ENCODE results near the gene ZNF554.
A peak's percentile ranks its signal among the peaks of the same experiment; 100 is the strongest.

ZNF554 gene

DNA sequence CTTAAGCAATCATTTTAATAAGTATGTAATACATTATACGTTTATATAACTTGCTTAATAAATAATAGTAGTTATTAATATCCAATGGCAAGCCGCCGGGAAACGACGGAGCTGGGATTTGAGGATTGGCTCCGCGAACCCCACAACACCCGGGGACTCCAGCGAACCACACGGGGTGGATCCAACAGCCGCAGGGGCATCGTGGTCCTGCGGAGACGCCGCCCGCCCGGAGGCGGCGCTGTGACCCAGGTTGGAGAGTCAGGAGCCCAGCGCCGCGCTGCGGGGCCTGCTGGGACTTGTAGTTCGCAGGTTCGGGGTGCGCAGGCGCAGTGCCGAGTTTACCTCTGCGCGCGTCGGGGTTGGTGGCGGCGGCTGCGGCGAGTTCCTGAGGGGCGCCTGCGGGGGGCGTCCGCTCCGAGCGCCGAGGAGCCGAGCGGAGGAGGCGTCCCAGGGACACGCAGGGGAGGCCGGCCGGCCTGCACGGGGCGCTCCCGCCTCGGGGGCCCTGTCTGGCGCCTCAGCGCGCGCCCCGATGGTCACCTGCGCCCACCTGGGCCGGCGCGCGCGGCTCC is at the start of gene ZNF554:
Gene ZNF554 (plus strand): TSS at position 329 of the 572 bp plus-strand sequence. CDS start 204 bp downstream, at position 533.
- peak; percentile 88 for DNase-seq

DNA sequence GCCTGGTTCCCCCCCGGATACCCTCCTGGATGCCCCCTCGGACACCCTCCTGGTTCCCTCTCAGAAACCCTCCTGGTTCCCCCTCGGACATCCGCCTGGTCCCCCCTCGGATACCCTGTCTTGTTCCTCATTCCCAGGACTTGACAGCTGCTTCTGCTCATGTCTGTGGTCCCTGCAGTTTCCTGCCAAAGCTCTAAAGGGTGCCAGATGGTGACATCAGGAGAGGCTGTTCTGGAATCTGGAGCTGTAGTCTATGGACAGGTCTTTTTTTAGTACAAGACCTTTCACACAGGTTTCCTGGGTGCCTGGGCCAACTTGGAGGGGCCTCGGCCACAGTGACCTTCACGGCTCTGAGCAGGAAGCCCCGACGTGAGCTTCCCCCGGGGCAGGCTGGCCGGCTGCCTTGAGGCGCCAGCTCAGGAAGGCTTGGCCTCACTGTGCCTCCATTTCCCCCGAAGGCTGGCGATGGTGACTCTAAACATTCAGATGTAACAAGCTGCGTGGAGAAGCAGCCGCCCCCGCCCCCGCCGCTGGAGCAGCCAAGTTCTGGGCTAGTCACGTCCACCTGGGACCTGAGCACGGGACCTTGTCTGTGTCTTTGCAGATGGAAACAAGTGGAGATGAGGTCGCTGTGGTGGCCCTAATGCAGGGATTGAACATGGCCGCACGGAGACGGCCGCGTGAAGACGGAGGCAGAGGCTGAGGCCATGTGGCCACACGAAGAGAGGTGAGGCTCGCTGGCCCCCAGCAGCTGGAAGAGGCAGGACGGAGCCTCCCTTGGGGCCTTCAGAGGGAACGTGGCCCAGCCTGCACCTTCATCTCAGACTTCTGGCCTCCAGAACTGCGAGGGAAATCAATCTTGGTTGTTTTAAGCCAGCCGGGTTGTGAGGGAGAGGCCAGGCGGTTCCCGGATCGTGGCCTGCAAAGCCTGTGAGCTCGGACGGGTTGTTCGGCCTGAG is 49.3 kb upstream of the ZNF554 start:
- no peak for DNase-seq

DNA sequence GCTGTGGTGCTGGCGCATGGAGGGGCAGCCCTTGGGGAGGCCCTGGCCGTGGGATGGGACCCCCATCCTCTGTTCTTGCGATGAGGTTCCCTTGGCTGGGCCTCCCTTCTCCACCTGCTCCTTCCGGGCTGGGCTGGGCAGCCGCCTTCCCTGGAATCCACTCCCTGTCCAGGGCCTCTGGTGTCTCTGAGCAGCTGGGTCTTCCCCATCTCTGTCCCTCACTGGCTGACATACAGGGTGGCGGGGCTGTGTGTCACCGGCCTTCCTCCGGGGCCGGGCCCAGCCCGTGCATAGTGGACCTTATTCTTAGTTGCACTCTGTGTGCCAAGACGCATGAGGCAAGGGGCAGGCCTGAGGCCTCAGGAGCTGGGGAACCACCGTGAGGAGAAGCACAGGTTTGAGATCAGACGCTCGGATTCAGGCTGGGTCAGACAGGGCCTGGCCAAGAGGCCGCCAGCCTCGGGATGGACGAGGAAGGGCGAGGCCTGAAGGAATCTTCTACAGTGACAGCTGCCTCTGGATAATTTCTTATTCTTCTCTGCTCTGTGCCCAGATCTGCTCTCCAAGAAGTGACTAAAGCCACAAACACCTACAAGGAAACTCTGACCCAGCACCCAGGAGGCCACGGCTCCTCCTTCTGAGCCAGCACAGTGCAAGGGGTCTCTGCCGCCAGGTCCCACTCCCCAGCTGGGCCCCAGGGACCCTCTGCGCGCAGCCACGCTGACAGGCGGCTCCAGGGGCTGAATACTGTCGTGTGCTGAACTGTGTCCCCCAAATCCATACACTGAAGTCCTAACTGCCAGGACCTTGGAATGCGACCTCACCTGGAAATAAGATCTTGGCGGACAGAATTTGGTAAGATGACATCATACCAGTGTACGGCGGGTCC is 47.6 kb upstream of the ZNF554 start:
- no peak for DNase-seq

DNA sequence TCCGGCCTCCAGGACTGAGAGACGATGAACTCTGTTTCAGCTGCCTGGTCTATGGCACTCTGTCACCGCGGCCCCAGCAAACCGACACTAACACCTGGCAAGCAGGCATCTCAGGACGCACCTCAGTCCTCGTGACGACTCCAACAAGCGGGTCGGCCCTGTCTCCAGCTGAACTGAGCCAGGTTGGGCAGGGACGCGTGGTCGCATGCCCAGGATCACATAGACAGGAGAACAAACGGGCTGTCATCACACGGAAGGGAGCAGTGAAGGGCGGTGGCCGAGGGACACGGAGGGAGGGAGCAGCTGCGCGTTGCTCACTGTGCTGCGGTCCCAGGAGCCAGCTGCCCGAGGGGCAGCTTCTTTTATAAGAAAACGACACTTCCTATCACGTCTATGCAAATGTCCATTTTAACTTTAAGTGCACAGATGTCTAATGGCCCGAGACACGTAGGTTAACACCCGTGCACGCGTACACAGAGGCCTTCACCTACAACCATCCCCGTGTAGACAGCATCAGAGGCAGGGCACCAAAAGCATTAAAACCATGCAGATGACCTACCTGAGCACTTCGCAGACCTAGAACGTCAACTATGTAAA is 45.5 kb upstream of the ZNF554 start:
- DNase-seq = no peak

DNA sequence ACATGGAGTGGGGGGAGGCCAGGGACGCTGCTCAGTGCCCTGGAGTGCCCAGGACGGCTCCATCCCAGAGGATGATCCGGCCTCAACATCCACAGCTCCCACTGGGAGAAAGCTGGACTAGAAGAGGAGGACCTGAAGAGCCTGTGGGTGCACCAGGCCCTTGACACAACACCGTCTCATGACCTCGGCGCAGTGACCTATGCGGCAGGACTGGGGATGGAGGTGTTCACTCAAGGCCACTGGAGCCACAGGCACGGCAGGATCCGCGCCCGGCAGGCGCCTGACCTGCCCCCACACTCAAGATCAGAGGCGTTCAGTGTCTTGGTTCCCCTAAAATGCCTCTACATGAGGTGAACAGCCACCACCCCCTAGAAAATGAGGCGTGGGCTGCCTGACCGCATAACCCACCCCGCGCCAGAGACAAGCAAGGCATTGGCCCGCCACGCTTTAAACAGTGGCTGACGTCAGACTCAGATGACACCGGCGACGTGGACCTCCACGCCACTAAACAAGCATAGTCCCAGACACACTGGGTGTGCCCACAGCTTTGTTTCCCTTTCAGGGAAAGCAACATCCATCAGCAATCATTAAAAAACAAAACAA is 44.6 kb upstream of the ZNF554 start:
- no peak for DNase-seq

DNA sequence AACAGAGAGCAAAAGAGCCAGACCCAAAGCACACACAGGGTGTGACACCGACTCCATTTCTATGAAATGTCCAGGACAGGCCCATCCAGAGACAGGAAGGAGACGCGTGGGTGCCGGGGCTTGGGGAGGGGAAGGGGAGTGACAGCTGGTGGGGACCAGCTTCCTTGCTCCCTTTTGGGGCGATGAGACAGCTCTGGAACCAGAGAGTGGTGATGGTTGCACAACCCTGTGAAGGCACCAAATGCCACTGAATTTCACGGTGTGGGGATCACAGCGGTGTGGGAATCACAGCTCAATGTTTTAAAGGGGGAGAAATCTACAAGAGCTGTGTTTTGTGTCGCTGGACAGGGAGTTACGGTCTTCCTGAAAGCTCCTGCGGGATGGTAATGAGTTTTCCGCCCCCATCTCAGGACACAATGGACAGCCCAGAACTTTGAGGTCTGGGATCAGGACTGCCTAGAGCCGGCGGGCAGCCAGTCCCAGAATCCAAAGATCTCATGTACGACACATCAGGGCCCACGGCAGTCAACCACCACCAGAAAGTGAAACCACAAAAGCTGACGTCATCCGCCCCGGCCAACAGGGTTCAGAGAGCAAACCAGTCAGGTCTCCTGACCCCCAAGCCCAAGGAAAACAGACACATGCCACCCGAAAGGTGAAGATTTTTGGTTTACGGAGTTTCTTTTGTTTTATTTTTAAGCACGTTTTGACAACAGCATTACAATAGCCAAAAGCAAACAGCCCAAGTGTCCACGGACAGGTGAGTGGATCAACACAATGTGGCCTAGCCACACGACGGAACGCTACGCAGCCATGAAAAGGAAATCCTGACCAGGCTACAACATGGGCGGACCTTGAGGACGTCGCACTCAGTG is 43.9 kb upstream of the ZNF554 start:
- DNase-seq = no peak

DNA sequence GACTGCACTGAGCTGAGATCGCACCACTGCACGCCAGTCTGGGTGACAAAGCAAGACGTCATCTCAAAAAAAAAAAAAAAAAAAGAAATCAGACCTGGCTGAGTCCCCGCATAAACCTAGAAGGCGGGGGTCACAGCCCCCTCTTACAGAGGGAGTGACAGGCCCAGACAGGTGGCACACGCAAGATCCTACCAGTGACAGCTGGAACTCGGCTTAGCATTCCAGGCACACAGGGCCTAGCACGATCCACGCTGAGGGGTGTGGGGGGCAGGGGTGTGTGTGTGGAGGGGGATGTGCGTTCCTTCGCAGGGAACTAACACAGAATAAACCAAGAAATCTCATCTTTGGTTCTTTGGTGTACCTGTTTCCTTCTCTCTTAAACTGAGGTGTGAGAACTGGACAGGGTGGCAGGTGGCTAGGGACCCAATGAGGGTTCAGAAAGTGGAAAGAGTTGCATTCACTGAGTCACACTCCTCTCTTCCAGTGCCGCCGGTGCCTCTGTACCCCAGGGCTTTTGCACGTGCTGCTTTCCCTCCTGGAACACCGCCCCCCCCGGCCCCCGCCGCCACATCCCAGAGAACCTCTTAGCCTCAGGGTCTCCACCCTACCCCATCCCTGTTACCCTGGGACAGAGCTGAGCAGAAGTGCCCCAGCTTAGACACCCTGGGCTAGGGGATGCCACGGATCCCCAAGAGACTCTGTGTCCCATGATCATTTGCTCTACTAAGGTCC is 41.5 kb upstream of the ZNF554 start:
- no peak for DNase-seq

DNA sequence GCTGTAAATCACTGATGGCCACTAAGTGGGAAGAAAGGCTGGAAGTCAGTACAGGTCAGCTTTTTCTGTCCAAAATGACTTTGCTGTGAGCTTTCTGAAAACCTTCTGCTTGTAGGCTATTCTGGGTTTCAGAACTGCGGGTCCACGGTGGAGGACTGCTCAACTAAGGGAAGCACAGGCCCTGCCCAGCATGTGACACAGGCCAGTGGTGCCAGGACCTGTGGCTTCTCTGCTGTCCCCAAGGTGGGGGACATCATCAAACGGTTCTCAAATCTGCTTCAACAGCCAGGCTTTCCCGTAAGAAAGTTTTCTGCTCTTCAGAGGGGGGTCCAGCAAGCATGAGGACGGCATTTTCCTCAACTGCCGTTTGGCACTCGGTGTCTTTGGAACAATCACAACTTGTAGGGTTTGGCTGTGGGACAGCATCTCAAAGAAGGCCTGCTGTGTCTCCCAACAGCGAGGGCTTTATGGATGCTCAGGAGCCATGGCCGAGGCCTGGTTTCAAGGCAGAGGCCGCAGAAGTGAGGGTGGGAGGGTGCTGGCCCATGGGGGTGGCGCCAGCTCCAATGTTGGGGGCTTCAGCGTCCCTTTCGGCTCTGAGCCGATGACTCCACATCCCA is 40.4 kb upstream of the ZNF554 start:
- no peak for DNase-seq

DNA sequence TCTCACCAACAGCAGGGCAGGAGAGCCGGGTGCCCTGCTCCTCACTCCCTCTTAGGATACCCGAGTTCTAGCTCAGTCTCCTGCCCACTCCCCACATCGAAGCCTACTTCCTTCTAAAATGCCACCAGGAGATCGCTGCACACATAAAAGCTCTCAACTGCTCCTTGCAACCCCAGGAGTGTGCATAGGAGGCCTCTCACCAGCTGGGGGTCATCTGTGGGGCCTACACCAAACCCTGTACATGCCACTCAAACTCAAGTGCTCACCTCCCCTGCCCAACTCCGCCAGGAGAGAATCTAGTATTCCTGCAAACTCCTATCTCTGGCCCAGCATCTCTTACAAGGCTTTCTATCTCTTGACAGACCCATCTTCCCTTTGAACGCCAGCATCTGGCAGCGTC is 39.4 kb upstream of the ZNF554 start:
- no peak for DNase-seq

DNA sequence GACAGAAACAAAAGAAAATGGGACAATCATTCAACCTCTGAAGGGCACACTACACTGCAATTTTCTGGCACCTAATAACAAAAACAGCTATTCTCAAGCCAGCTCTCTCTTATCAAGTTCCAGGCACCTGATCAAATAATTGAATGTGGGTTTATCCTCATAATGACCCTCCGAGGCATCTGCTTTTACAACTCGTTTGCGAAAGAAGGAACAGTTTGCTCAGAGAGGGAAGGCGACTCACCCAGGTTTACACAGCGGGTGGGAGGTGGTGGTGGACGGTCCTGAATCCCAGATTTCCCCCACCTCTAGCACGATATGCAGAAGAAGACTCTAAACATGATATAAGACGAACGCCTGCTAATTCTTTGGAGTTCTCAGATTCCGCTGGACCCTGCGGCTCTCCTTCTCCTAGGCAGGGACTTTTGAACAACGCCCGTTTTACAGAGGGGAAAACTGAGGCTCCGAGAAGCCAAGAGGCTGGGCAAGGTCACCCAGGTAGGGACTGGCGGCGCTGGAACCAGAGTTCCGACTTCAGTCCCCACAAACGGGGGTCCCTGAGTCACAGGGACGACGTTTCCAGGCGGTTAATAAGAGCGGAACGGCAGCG is 37.2 kb upstream of the ZNF554 start:
- no peak for DNase-seq

DNA sequence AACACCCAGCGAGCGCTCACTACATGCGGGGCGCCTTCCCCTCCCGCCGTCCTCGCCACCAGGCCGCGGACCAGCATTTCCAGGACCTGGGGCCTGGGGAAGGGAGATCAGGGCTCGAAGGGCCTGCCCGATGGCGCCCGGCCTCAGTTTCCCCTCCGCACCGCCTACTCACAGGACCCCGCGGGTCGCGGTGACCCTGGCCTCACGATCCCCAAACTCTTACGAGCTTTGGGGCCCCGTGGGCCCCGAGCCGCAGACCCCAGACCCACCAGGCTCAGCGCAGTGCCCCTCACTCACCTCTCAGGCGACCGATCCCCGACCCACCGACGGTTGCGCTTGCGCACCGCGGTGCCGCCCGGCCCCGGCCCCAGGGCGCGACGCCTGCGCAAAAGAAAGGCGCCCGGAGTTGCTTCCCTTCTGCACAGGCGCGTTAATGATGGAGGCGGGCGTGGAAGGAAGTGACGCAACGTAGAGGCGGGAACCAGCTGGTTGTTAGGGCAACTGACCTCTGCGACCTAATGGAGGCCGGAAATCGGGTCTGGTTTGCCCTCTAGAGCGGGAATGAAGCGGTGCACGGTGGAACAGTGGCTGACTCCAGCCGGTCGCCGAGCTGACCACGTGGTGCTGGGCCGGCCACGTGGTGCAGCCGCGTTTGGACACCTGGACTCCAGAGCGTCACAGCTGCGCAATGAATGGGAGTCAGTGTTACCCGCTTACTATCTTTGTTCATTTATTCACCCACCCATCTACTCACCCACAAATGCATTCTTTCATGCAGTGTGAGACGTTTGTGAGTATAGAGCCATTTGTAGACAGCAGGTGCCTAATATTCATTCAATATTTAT is 36.5 kb upstream of the ZNF554 start, which contains the start of gene SGTA:
Gene SGTA (minus strand): TSS at position 338 of the 845 bp plus-strand sequence. CDS start 14,205 bp downstream, outside the sequence.
- peak; percentile 94 for DNase-seq

DNA sequence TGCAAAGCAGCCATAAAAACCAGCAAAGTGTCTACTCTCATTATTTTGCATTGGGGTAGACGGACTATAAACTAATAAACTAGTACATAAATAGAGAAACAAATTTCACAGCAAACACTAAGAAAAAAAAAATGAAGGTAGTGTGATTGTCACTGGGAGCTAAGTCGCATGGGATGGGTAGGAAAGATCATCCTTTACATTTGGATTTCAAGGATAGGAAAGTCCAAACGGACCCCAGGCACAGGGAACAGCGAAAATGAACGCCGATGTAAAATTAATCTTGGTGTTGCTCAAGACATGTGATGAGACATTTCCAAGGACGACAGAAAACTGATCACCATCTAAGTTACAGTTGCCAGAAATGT is 35.9 kb upstream of the ZNF554 start:
- no peak for DNase-seq

DNA sequence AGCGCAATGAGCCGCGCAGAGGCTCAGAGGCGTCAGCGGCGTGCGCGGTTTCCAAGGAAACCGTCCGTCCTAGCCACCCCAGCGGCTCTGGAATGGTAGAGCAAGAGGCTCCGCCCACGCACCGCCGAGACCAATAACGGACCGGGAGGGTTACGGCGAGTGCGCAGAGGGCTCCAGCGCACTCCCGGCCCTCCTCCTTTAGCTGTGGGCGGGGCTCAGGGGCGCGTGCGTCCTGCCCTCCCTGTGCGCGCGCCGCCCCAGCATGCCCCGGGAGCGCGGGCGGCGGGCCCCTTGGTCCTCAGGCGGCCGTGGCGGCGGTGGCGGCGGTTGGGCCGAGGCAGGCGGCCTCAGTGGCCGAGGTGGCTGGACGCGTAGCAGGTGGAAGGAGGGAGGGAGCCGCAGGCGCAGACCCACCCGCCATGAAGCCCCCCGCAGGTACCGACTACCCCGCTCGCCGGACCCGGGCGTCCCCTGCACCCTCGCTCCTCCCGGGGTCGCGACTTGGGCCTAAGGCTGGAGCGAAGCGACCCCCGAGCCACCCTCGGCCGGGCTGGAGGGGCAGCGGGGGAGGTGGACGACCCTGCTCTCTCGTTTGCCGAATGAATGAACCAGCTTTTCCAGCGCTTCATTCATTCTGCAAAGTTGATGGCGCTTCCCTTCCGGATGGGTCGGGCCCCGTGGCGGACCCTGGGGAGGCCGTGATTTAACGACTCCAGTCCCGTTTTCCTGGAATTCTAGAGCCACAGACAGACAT is 34.2 kb upstream of the ZNF554 start, which contains the start of gene THOP1:
Gene THOP1 (plus strand): TSS at position 260 of the 754 bp plus-strand sequence. CDS start 160 bp downstream, at position 420.
- peak; percentile 96 for DNase-seq

DNA sequence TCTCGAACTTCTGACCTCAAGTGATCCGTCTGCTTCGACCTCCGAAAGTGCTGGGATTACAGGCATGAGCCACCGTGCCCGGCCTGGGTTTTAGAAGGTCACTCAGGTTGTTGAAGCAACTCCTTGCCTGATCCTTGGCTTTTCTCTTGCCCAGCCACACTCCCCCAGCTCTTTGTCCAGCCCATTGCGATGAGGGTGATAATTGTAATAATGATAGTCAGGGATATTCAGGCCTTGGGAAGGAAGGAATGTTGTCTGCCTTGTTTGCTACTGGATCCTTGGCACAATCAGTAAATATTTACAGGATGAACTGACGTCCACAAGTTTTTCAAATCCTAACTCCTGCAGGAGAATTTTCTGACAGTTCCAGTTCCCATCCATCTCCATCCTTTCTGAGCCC is 32.6 kb upstream of the ZNF554 start:
- DNase-seq = no peak

DNA sequence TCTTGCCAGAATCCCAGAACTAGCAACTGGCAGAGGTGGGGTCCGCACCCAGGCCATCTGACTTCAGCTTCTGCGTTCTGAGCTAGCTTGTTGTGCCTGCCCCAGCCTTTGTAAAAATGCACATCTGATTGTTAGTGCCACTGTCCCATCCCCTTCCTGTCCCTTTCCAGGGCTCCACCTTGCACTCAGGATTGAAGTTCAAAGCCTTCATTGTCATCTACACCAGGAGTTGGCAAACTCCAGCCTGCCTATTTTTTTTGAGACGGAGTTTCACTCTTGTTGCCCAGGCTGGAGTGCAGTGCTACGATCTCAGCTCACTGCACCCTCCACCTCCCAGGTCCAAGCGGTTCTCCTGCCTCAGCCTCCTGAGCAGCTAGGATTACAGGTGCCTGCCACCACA is 31.4 kb upstream of the ZNF554 start:
- no peak for DNase-seq

DNA sequence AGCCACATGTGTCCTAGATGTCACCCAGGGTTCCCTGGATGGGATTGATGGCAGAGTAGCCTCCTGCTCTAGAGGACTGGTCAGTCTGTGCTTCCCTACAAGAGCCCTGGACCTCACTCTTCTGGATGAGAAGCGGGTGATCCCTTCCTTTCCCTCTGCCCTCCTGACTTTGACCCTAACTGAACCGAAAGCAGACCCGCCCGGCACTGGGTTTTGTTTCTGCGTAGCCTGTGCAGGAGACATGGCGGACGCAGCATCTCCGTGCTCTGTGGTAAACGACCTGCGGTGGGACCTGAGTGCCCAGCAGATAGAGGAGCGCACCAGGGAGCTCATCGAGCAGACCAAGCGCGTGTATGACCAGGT is 29.5 kb upstream of the ZNF554 start:
- DNase-seq = no peak

DNA sequence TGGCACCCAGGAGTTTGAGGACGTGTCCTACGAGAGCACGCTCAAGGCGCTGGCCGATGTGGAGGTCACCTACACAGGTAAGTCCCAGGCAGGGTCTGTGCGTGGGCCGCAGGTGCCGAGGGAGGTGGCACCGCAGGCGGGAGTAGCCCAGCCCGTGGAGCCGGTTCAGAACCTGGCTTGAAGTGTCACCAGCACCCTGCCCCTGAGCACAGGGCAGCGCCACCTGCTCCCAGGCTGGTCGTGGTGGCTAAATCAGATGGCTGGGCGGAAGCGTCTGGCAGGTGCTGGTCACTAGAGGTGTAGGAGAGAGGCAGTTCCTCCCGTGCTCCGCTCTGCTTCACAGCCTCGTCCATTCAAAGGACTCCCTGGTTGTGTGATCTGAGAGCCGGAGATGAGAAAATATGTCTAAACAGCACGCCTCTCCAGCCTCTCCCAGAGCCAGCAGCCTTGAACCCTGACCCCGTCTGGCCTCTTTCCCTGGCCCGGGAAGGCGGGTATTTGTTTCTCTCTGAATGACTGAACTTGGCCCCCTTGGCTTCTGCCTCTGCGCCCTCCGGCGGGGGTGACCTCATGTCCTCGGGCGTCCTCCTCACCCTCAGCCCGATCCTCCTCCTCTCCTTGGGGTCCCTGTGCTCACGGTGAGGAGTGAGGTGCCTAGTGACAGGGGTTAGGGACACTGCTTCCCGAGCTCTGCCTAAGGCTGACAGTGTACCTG is 29.0 kb upstream of the ZNF554 start:
- DNase-seq = no peak

Data from NCI-H2227 treated with DMSO at 0.1 percent for 48 hours (cell line).